ENCODE results near the gene GFI1.
"Not testable (repeated sequence)": the region's sequence is repeated elsewhere in the genome, so short reads cannot be mapped to it uniquely, and the experiment has no call there.

- not testable (repeated sequence) for TF ChIP-seq EZH2 (IDR thresholded peaks at IDR 0.05; ENCODE audit: low read depth, unreplicated experiment); POLR2AphosphoS5 (IDR thresholded peaks at IDR 0.05; ENCODE audit: low read depth)
- TF ChIP-seq, protein P1, sequence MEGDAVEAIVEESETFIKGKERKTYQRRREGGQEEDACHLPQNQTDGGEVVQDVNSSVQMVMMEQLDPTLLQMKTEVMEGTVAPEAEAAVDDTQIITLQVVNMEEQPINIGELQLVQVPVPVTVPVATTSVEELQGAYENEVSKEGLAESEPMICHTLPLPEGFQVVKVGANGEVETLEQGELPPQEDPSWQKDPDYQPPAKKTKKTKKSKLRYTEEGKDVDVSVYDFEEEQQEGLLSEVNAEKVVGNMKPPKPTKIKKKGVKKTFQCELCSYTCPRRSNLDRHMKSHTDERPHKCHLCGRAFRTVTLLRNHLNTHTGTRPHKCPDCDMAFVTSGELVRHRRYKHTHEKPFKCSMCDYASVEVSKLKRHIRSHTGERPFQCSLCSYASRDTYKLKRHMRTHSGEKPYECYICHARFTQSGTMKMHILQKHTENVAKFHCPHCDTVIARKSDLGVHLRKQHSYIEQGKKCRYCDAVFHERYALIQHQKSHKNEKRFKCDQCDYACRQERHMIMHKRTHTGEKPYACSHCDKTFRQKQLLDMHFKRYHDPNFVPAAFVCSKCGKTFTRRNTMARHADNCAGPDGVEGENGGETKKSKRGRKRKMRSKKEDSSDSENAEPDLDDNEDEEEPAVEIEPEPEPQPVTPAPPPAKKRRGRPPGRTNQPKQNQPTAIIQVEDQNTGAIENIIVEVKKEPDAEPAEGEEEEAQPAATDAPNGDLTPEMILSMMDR (conservative IDR thresholded peaks at IDR 0.05; ENCODE audit: low read depth in 2 of 2) = not testable (repeated sequence)
Observed at GRCh38 chr1:92524944-92525590, 38.3 kb upstream of the GFI1 start.
